C4-2B (cell line): ENCODE measurements around the gene NUDT1.

Source experiments
- H3K27ac ChIP-seq: fragments of 450-650 bp; 2 replicates; pipeline ENCODE4 v1.5.1; 2017
- ZFX ChIP-seq: fragments of 450-650 bp; IDR thresholded peaks from 2 replicates; pipeline ENCODE4 v1.6.1; 2017
- TF ChIP-seq, protein P1 (sequence below): fragments of 450-650 bp; conservative IDR thresholded peaks from 2 replicates; pipeline ENCODE4 v1.5.1; 2017; ENCODE audit warnings: mild to moderate bottlenecking

The NUDT1 gene

DNA sequence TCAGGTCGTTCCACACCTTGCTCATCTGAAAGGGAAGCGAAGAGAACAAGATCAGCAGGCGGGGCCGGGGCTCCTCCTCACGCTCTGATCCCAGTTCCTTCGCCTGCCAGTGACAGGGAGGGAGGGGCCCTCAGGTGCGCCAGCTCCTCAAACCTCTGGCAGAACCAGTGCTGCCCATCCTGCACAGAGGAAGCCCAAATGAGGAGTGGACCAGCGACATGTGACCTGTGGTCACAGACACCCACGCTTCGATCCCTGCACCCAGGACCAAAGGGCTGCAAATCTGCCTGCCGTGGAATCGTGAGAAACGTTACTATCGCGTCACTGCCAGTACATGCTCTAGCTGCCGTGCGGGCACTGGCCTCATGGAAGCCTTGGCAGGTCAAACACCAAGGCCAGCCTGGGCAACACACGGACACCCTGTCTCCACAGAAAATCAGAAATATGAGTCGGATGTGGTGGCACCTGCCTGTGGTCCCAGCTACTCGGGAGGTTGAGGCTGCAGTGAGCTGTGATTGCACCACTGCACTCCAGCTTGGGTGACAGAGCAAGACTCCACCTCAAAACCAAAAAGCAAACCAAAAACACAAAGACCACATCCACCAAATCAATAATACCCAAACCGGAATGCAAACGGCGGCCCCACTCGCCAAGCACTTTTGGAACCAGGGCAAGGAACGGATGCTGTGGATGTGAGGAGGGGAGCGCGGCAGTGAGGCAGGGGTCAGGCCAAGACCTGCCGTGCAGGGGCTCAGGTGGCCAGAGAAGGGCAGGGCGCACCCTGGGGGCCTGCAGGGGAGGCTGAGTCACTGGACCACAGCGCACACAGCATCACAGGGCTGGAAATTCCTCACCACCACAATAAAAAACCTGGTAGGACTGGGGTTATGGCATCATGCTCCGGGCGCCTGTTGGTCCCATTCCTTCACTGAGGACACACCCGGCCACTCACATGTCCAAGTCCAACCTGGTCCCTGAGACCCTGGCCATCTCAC, 13.4 kb downstream of the NUDT1 start:
- no peak for TF ChIP-seq ZFX
- TF ChIP-seq, protein P1, sequence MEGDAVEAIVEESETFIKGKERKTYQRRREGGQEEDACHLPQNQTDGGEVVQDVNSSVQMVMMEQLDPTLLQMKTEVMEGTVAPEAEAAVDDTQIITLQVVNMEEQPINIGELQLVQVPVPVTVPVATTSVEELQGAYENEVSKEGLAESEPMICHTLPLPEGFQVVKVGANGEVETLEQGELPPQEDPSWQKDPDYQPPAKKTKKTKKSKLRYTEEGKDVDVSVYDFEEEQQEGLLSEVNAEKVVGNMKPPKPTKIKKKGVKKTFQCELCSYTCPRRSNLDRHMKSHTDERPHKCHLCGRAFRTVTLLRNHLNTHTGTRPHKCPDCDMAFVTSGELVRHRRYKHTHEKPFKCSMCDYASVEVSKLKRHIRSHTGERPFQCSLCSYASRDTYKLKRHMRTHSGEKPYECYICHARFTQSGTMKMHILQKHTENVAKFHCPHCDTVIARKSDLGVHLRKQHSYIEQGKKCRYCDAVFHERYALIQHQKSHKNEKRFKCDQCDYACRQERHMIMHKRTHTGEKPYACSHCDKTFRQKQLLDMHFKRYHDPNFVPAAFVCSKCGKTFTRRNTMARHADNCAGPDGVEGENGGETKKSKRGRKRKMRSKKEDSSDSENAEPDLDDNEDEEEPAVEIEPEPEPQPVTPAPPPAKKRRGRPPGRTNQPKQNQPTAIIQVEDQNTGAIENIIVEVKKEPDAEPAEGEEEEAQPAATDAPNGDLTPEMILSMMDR = no peak
- no peak overlapping the region for H3K27ac ChIP-seq

DNA sequence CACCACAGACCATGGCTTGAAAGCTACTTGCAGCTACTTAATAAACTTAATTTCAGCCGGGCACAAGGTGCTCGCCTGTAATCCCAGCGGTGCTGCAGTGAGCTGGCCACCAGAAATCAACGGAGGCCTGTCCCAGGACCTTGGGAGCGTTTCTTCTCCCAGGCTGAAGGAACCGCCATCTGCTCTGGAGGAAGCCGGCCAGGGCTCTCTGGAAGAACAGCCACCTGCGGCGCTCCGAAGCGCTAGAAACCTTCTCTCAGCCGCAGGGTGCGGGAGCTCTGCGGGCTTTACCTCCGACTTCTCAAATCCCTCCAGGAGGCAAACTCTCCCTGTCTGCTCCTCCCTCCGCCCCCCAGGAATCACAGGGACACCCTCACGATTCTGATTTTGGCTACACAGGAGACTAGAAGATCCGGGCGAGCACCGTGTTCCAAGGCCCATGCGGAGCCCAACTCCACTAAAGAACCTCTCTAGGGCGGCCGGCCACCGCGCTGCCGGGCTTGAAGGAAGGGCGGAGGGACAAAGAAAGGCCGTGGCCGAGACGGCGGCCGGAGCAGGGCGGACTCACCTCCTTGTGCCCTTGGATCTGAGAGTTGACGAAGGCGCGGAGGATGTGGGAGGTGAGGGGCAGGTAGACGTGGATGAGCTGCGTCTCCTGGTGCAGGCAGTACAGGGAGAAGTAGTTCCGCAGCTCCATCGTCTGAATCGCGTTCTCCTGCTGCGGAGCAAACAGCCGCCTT, 14.4 kb downstream of the NUDT1 start:
- no peak overlapping the region for H3K27ac ChIP-seq
- no peak for TF ChIP-seq ZFX
- TF ChIP-seq, protein P1 = no peak

DNA sequence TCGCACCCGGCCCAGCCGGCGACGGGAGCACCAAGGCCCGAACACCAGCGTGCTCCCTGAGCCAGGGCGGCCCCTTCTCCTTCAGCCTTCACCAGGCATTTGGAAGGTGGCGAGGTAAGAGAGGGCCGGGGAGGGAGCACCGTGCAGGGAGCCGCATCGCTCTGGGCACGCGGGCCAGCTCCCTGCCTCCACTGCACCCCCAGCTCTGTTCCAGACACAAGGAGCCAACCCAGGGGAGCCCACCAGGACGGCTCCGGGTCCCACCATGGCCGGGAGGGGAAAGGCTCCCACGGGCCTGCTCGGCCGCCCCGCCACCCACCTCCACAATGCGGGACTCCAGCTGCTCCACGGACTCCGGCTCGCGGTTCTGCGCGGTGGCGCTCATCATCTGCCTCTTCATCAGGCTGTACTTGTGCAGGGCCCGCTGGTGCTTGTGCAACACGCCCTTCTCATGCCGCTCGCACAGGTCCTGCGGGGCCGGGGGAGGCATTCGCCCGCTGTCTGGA, 15.1 kb downstream of the NUDT1 start:
- no peak overlapping the region for H3K27ac ChIP-seq

DNA sequence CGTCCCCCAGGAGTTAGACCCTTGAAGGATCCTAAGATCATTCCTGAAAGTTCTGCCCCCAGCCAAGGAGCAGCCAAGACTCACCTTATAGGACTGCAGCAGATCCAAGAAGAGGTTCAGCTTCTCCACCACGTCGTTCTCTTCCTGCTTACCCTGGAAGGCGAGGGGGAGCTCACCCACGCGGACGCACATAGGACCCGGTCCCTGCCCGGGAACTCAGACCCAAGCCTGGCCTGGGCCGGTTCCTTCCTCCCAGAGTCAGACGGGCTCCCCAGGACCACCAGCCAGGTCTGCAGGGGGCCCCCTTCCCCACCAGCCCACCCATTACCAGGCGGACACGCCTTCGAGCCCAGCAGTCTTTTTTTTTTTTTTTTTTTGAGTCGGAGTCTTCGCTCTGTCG, 15.6 kb downstream of the NUDT1 start:
- TF ChIP-seq, protein P1 = no peak
- TF ChIP-seq ZFX = no peak

More for the DNA sequence above, 15.1 kb downstream of the NUDT1 start:
- TF ChIP-seq, protein P1 = no peak
- no peak for TF ChIP-seq ZFX

DNA sequence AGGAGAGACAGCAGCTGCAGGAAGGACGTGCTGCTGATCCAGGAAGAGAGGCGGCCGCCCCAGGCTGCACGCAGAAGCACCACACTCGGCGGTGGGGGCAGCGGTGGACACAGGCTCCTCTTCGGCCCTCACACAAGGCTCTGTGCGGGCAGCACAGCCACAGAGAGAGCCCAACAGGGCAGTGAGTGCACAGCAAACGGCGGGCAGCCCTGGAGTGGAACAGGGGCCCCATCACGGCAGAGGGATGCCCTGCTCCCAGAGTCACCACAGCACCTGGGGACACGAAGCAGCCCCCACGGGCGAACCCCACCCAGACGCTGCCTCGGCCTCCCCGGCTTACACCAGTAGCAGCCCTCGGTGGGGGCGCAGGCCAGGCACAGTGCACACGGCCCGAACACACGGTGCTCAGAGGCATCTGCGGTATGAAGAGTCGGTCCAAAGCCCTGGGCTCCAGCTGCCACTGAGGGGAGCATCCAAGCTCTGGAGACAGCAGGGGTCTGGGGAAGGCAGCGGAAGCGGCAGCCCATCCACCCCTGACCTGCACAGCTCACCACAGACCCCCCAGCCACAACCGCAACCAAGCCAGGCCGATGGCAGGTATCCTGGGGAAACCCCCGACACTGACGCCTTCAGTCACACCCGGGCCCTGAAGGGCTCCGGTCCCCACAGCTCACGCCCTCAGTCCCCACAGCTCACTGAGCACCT, 16.8 kb downstream of the NUDT1 start:
- H3K27ac ChIP-seq = no peak overlapping the region
- no peak for TF ChIP-seq ZFX
- TF ChIP-seq, protein P1 = no peak

More for the DNA sequence above, 15.6 kb downstream of the NUDT1 start:
- no peak overlapping the region for H3K27ac ChIP-seq

DNA sequence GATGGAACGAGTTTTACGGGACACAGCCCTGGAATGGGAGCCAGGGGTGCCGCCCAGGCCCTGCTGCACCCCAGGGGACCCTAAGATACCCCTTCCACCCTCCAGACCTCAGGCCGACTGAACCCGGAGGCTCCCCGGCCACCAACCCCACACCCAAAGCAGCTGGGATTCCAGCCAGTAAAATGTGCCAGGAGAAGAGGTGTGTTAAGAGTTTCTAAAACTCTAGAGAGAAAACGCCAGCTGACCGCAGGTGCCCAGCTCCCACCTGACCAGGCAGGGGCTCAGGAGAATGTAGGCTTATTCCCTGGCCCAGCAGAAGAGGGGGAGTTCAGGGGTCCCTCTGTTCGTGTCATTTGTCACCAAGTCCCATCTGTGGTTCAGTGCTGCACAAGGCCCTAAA, 17.5 kb downstream of the NUDT1 start:
- H3K27ac ChIP-seq = no peak overlapping the region
- TF ChIP-seq ZFX = no peak
- TF ChIP-seq, protein P1 = no peak
